Measurements from ENCODE around the gene NECAB2. TPM values are rescaled to one million over a fixed set of nuclear protein-coding genes. Genes with fewer than 3 reads are reported as not detected.

NECAB2 gene
- total RNA-seq, 1 donor from 2014 or later: 0.39 TPM

GRCh38 chr16:83952940-83953795, 14.9 kb upstream of the NECAB2 start, which contains the start of gene OSGIN1:
OSGIN1 (plus strand) TSS chr16:83953240; CDS start chr16:83957672, 4,432 bp downstream.
- peak; percentile 30 for DNase-seq

- DNase-seq: no peak
These were observed 14.1 kb upstream of the NECAB2 start for GRCh38 chr16:83953796-83954576.

- DNase-seq: no peak
These were observed 13.4 kb upstream of the NECAB2 start for GRCh38 chr16:83954577-83955016.

- DNase-seq: peak; percentile 38
These were observed 12.6 kb upstream of the NECAB2 start for GRCh38 chr16:83955218-83956130.

GRCh38 chr16:83956336-83957289, 11.4 kb upstream of the NECAB2 start:
- DNase-seq: peak; percentile 39

- DNase-seq: no peak
These were observed 10.7 kb upstream of the NECAB2 start for GRCh38 chr16:83957296-83957855.

- DNase-seq: no peak
These were observed 9.8 kb upstream of the NECAB2 start for GRCh38 chr16:83958137-83958845.

- no peak for DNase-seq
These were observed 9.0 kb upstream of the NECAB2 start for GRCh38 chr16:83958846-83959565.

- DNase-seq: no peak
These were observed 8.2 kb upstream of the NECAB2 start for GRCh38 chr16:83959656-83960434.

GRCh38 chr16:83960521-83961249, 7.4 kb upstream of the NECAB2 start:
- DNase-seq: no peak

- DNase-seq: no peak
These were observed 6.5 kb upstream of the NECAB2 start for GRCh38 chr16:83961591-83961990.

- no peak for DNase-seq
These were observed 4.5 kb upstream of the NECAB2 start for GRCh38 chr16:83963277-83964119.

GRCh38 chr16:83964684-83965443, 3.2 kb upstream of the NECAB2 start:
- DNase-seq: no peak

GRCh38 chr16:83965444-83966152, 2.4 kb upstream of the NECAB2 start:
- no peak for DNase-seq

- DNase-seq: no peak
These were observed 1.8 kb upstream of the NECAB2 start for GRCh38 chr16:83966153-83966696.

Measured in skin of body (tissue), 2 donors.